HG02763 (cell line): Measurements from ENCODE around the gene THBS4.

Experiments used
- ATAC-seq: cut with Tn5 transposase; IDR thresholded peaks from one replicate; pipeline ENCODE4 v1.9.1; 2021; ENCODE audit warnings: mild to moderate bottlenecking, moderate library complexity; ENCODE audit not compliant: unreplicated experiment

The THBS4 gene

GRCh38 chr5:80043187-80043586, 8.0 kb downstream of the THBS4 start:
- ATAC-seq, result no peak

DNA sequence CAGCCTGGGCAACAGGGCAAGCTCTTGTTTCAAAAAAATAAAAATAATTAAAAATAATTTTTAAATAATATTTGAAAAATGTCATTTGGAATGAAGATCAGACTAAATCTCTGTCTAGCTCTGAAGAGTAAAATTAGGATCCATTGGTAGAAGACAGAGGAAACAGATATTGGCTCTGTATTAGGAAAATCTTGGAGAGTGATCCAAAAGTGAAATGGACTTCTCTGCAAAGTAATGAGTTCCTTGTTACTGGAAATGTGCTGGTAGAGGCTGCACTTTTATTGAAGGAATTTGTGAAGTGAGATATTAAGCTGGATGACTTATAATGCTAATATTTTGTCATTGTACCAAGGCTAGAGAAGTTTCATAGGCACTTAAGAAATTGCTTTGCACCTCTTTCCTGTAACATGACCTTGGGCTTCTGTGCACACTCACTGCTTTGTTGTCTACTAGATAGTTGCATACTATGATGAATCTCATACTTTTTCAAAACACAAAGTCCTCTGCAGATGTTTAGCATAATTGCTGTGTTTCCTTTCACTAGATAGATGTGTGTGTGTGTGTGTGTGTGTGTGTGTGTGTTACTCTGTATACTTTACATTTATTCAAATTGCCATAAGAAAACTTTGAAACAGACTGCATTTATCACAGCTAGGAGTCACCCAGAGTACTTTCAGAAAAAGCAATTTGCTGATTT, 13.1 kb downstream of the THBS4 start:
- no peak for ATAC-seq

DNA sequence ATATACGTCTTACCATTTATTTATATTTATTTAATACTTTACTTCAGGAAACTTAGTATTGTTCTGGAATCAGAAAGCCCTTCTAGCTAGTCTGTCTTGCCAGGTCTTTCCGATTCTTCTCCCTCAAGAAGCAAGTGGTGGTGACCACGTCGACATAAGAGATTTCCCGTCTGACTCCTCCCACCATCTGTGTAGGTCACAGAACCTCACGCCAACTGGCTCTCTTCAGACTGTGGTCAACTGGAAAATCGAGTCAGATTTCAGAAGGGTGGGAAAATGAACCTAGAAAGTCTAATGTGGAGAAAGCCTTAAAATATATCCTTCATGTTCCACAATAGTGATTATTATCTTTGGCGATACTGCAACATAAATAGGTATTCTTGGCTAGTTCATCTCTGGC, 17.3 kb downstream of the THBS4 start:
- no peak for ATAC-seq

DNA sequence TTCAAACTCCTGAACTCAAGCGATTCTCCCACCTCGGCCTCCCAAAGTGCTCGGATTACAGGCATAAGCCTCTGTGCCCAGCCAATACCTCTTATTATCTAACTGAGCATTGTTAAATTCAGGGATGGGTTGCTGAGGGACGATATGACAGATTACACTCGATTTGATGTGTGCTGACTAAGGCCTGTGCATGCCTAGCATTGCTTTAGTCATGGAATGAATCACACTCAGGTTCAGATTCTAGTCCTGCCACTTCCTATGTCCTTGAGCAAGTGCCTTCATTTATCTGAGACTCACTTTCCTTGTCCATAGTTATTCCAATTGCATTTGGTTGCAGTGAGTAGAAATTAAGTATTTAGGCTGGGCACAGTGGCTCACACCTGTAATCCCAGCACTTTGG, 19.5 kb downstream of the THBS4 start:
- no peak for ATAC-seq

DNA sequence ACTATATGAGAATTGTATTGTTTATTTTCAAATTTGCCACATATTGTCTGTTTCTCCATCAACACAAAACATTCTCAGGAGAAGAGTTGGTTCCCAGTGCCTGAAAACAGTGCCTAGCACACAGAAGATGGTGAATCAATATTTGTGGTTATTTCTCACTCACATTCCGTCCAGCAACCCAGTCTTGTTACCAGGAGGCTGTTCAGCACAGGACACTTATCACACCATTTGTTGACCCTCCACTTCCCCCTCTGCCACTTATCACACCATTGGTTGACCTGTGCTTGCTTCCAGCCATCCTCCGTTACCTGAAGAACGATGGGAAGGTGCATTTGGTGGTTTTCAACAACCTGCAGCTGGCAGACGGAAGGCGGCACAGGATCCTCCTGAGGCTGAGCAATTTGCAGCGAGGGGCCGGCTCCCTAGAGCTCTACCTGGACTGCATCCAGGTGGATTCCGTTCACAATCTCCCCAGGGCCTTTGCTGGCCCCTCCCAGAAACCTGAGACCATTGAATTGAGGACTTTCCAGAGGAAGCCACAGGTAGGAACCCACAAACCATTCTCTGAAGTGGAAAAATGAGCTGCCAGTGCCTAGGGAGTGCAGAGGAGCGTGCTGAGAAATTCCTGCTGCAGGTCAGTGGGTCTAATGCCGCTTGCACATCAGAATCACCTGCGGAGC, 20.5 kb downstream of the THBS4 start:
- no peak for ATAC-seq

- ATAC-seq, result no peak
These were observed 22.0 kb downstream of the THBS4 start for GRCh38 chr5:80057099-80057498.

GRCh38 chr5:80057921-80058320, 22.8 kb downstream of the THBS4 start:
- no peak for ATAC-seq

DNA sequence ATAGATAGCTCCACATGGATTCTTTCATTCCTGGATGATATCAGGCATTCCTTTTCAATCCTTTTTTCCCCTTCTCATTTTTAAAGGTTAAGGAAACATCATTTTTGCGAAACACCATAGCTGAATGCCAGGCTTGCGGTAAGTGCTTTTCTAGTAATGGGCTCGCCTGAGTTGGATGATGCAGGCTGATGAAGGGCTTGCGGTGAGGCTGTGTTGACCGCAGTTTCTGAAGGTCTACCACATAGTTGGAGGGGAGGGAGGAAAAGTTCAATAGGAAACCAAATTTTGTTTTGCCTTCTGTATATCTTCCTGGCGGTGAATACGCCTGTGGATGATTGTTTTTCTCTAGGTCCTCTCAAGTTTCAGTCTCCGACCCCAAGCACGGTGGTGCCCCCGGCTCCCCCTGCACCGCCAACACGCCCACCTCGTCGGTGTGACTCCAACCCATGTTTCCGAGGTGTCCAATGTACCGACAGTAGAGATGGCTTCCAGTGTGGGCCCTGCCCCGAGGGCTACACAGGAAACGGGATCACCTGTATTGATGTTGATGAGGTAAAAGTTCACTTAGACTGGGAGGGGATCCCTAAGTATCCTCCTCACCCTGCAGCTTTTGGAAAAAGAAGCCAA, 24.3 kb downstream of the THBS4 start:
- ATAC-seq, result no peak

DNA sequence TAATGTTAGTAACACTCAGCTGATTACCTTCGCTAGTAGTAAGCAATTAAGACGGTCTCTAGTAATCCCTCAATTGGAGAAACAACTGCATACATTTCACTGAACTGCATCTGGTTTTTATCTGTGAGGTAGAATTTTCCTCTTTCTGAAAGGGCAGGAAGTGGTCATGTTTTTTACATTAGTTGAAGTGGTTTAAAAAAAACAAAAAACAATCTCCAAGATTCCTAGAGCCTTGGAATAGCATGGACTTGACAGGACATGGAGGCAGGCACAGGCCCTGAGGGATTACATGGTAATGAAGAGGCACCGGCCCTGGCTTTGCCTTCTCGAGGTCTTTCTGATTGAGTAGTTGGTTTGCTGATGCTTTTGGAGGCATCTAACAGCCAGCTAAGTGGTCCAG, 25.8 kb downstream of the THBS4 start:
- no peak for ATAC-seq

DNA sequence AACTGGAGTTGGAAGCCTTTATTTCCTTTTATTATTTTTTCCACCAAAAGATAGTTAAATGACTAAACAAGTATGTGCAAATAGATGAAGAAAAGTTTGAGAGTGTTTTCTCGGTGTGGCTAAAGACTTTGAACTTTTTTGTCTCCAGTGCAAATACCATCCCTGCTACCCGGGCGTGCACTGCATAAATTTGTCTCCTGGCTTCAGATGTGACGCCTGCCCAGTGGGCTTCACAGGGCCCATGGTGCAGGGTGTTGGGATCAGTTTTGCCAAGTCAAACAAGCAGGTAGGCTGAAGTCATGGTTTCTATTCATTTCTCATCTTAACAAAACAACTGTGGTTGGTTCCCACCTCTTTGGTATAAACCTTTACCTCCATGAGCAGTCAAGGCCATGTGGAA, 26.4 kb downstream of the THBS4 start:
- no peak for ATAC-seq

GRCh38 chr5:80064124-80064523, 29.0 kb downstream of the THBS4 start:
- ATAC-seq, result no peak

GRCh38 chr5:80067016-80067415, 31.9 kb downstream of the THBS4 start:
- no peak for ATAC-seq

- ATAC-seq, result no peak
These were observed 32.5 kb downstream of the THBS4 start for GRCh38 chr5:80067531-80068245.

GRCh38 chr5:80068246-80068636, 33.1 kb downstream of the THBS4 start:
- no peak for ATAC-seq

GRCh38 chr5:80068775-80069174, 33.6 kb downstream of the THBS4 start:
- ATAC-seq, result no peak

GRCh38 chr5:80069251-80069800, 34.2 kb downstream of the THBS4 start:
- no peak for ATAC-seq

DNA sequence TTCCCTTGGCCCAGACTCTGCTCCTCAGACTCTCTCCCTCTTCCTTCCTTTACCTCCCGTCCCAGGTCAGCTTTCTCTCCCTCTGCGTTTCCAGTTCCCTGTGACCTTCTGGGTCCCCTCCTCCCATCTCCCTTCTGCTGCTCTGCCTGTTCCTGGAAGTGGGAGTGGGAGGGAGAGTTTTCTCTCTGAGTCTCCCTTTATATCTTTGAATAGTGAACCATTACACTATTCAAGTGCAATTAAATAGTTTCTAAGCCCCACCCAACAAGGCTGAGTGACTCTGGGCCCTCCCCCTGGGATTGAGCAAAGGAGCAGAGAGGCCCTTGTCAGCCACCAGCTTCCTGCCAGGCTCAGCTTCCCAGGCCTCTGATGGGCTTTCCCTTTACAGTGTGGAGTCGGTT, 34.8 kb downstream of the THBS4 start:
- ATAC-seq, result no peak

GRCh38 chr5:80070338-80071056, 35.3 kb downstream of the THBS4 start:
- ATAC-seq, result no peak

GRCh38 chr5:80071510-80072021, 36.4 kb downstream of the THBS4 start:
- no peak for ATAC-seq
